ENCODE data around the gene TRIP11. TPM values are rescaled to one million over a fixed set of nuclear protein-coding genes. Genes with fewer than 3 reads are reported as not detected.

The TRIP11 gene
- total RNA-seq, 1 experiment from 2014 or later: 43.4 TPM

DNA sequence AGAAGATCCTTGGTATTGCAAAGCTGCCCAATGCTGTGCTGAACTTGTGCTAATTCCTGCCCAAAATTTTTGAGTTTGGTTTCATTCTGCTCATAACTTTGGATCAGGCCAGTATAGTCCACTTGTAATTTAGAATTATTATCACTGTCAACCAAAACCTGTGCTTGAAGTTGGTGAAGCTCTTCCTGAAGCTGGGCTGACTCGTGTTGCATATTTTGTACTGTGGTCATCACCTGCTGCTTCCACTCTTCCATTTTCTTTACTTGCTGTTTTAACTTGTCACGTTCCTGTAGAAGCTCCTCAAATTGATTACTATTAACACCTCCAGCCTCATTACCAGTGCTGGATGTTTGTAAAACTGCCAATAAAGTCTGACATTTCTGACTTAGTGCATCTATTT lies 35.8 kb downstream of the TRIP11 start:
- ChIA-PET CTCF (no interaction called here), POLR2A (no interaction called here)
- Mint-ChIP-seq H3K9me3 (ENCODE audit: unreplicated experiment) (no peaks in the 10 kb centered on the region), H3K27me3 (ENCODE audit: insufficient read depth, unreplicated experiment) (no peaks in the 10 kb centered on the region), H3K36me3 (ENCODE audit: insufficient read depth, unreplicated experiment) (peaks cover 39% of the 10 kb centered on the region), H3K4me3 (ENCODE audit: unreplicated experiment) (no peak overlapping the region), H3K27ac (ENCODE audit: unreplicated experiment) (no peak overlapping the region), H3K4me1 (ENCODE audit: low read depth, unreplicated experiment) (no peaks in the 10 kb centered on the region)
- Histone ChIP-seq H3K4me3 (ENCODE audit: low read depth, low read length) (no peak overlapping the region), H3K4me1 (no peaks in the 10 kb centered on the region), H3K36me3 (ENCODE audit: control insufficient read depth, insufficient read depth, low read length) (no peaks in the 10 kb centered on the region), H3K27me3 (replicated peaks; ENCODE audit: control insufficient read depth, insufficient read depth, low read length) (no peaks in the 10 kb centered on the region), H3K9me3 (no peaks in the 10 kb centered on the region)
- intact Hi-C loops (cut with micrococcal nuclease; ENCODE audit: unreplicated experiment): no loop called here
- TF ChIP-seq, protein P1, sequence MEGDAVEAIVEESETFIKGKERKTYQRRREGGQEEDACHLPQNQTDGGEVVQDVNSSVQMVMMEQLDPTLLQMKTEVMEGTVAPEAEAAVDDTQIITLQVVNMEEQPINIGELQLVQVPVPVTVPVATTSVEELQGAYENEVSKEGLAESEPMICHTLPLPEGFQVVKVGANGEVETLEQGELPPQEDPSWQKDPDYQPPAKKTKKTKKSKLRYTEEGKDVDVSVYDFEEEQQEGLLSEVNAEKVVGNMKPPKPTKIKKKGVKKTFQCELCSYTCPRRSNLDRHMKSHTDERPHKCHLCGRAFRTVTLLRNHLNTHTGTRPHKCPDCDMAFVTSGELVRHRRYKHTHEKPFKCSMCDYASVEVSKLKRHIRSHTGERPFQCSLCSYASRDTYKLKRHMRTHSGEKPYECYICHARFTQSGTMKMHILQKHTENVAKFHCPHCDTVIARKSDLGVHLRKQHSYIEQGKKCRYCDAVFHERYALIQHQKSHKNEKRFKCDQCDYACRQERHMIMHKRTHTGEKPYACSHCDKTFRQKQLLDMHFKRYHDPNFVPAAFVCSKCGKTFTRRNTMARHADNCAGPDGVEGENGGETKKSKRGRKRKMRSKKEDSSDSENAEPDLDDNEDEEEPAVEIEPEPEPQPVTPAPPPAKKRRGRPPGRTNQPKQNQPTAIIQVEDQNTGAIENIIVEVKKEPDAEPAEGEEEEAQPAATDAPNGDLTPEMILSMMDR (IDR thresholded peaks at IDR 0.05; ENCODE audit: insufficient read depth in 1 of 2, low read depth in 1 of 2, low read length in 1 of 2, severe bottlenecking in 1 of 2, unreplicated experiment in 1 of 2): no peak
- no peak for DNase-seq
- BruUV-seq (replicated peaks): no TSS peak

DNA sequence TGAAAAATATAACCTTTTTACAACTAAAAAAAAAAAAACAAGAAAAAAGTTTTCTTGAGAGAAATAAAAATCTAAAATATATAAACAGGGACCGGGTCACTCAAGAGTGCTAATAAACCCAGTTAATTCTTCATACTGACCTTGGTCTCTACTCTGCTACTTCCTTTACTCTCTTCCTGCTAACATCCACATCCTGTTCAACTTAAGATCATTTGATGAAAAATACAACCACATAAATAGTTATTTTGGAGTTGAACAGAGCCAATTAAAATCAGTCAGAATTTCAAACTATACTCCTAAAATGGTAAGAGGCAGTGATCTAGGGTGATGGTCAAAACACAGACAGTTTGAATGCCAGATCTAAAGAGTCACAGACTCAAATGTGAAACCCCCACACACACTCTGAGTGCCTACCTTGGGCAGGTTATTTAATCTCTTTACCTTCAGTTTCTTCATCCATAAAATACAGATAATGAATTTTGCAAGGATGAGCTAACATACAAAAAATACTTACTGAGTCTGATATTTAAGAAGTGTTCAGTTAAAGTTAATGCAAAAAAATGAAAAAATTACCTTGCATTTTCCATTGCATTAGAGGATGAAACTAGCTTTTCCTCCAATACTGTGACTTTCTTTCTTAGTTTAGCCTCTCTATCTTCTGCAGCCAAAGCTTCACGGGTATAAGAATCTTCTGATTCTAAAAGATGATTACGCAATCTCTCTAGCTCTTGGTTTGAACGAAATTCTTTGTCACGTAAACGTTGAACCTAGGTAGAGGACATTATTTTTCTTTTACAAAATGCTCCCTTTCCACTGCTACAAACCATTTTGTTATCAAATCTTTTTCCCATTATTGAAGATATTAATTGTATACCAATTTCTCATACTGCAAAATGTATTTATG lies 40.9 kb downstream of the TRIP11 start:
- Mint-ChIP-seq H3K9me3 (ENCODE audit: unreplicated experiment) (no peaks in the 10 kb centered on the region), H3K4me1 (ENCODE audit: low read depth, unreplicated experiment) (peaks cover 7% of the 10 kb centered on the region), H3K36me3 (ENCODE audit: insufficient read depth, unreplicated experiment) (peaks cover 54% of the 10 kb centered on the region), H3K4me3 (ENCODE audit: unreplicated experiment) (no peak overlapping the region), H3K27ac (ENCODE audit: unreplicated experiment) (no peak overlapping the region), H3K27me3 (ENCODE audit: insufficient read depth, unreplicated experiment) (no peaks in the 10 kb centered on the region)
- TF ChIP-seq, protein P1 (IDR thresholded peaks at IDR 0.05; ENCODE audit: insufficient read depth in 1 of 2, low read depth in 1 of 2, low read length in 1 of 2, severe bottlenecking in 1 of 2, unreplicated experiment in 1 of 2): no peak
- no peak overlapping the region for H3K4me3 ChIP-seq (ENCODE audit: low read depth, low read length)
- no peak for DNase-seq
- ChIA-PET CTCF (no interaction called here), POLR2A (no interaction called here)
- H3K4me1 ChIP-seq: no peaks in the 10 kb centered on the region
- intact Hi-C loops (cut with micrococcal nuclease; ENCODE audit: unreplicated experiment): no loop called here
- no peaks in the 10 kb centered on the region for H3K9me3 ChIP-seq
- no peaks in the 10 kb centered on the region for H3K36me3 ChIP-seq (ENCODE audit: control insufficient read depth, insufficient read depth, low read length)
- no TSS peak for BruUV-seq (replicated peaks)
- H3K27me3 ChIP-seq (replicated peaks; ENCODE audit: control insufficient read depth, insufficient read depth, low read length): no peaks in the 10 kb centered on the region

DNA sequence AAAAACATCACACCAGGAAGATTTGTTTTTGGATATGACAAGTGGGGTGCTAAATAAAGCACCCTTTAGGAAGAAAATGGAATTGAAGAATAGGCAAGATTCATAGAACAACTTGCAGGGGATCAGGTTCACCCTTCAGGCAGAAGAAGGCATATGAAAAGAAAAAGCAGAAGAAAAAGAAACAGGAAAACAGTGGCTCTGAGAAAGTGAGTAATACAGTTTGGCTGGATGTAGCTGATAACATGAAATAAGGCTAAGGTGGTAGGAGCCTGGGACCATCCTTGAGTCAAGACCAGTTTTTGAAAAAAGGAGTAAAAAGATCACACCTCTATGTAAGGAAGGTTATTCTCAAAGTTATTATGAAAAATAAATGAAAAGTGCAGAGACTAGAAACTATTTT lies 42.4 kb downstream of the TRIP11 start:
- ChIA-PET POLR2A (no interaction called here), CTCF (interaction anchor here (0.9 to 1.4 kb wide), 9 partner anchors 8 to 348 kb away, joined by 3 to 11 read pairs (median 4); no protein-coding TSS in a partner anchor)
- Mint-ChIP-seq H3K4me1 (ENCODE audit: low read depth, unreplicated experiment) (peaks cover 7% of the 10 kb centered on the region), H3K27me3 (ENCODE audit: insufficient read depth, unreplicated experiment) (no peaks in the 10 kb centered on the region), H3K4me3 (ENCODE audit: unreplicated experiment) (no peak overlapping the region), H3K36me3 (ENCODE audit: insufficient read depth, unreplicated experiment) (peaks cover 57% of the 10 kb centered on the region), H3K9me3 (ENCODE audit: unreplicated experiment) (no peaks in the 10 kb centered on the region), H3K27ac (ENCODE audit: unreplicated experiment) (no peak overlapping the region)
- Histone ChIP-seq H3K27me3 (replicated peaks; ENCODE audit: control insufficient read depth, insufficient read depth, low read length) (no peaks in the 10 kb centered on the region), H3K36me3 (ENCODE audit: control insufficient read depth, insufficient read depth, low read length) (no peaks in the 10 kb centered on the region), H3K4me1 (no peaks in the 10 kb centered on the region), H3K9me3 (no peaks in the 10 kb centered on the region), H3K4me3 (ENCODE audit: low read depth, low read length) (no peak overlapping the region)
- DNase-seq: no peak
- intact Hi-C loops (cut with micrococcal nuclease; ENCODE audit: unreplicated experiment): loop anchor here (1.0 kb wide), 1 partner anchor 347 kb away; no protein-coding TSS in a partner anchor
- TF ChIP-seq, protein P1 (IDR thresholded peaks at IDR 0.05; ENCODE audit: insufficient read depth in 1 of 2, low read depth in 1 of 2, low read length in 1 of 2, severe bottlenecking in 1 of 2, unreplicated experiment in 1 of 2): no peak
- no TSS peak for BruUV-seq (replicated peaks)
